SK-N-SH (cell line): ENCODE results near the gene HACD4.

ENCODE experiments used
- CHD2 ChIP-seq: fragments of 150-350 bp; IDR thresholded peaks from 2 replicates; pipeline ENCODE4 v1.6.1; 2018; ENCODE audit warnings: low read length; ENCODE audit not compliant: partially characterized antibody
- EP300 ChIP-seq, 2 experiments: IDR thresholded peaks; 2 replicates each; pipeline versions ENCODE4 v1.4.0 to v1.6.1; 2012; ENCODE audit warnings: borderline replicate concordance in 1 of 2, low read depth in 1 of 2, low read length in 1 of 2
- MXI1 ChIP-seq: IDR thresholded peaks from 2 replicates; pipeline ENCODE4 v1.6.1; 2012; ENCODE audit warnings: mild to moderate bottlenecking, low read depth, low read length, improper control_type of control experiment
- POLR2AphosphoS5 ChIP-seq: IDR thresholded peaks from 2 replicates; pipeline ENCODE4 v1.6.1; 2012; ENCODE audit warnings: low read depth, low read length
- TF ChIP-seq, protein P1 (sequence below): fragments of 200-600 bp; sonication (generic); IDR thresholded peaks from 2 replicates; pipeline ENCODE4 v1.6.1; 2017; ENCODE audit warnings: antibody characterized with exemption, mild to moderate bottlenecking, moderate library complexity
- TF ChIP-seq, protein P2 (sequence below): IDR thresholded peaks from 2 replicates; pipeline ENCODE4 v1.4.0; 2012; ENCODE audit warnings: low read depth, borderline replicate concordance
- TF ChIP-seq, protein P3 (sequence below): IDR thresholded peaks from 2 replicates; pipeline ENCODE4 v1.6.1; 2012; ENCODE audit warnings: mild to moderate bottlenecking, low read depth, low read length, moderate library complexity

DNA sequence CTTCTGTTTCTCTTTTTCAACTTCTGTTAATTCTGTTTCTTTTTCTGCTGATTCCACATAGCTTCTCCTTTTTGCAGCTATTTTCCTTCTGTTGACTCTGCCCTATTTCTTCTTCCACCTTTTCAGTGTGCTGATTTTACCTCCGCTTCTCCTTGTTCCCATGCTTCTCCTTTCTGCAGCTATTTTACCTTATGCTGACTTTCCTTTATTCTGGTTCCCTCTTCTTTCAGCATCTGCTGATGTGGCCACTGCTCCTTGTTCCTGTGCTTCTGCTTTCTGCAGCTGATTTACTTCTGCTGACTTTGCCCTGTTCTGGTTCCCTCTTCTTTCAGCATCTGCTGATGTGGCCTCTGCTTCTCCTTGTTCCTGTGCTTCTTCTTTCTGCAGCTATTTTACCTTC is 58.8 kb downstream of the HACD4 start:
- TF ChIP-seq MXI1 (no peak), EP300 (IDR thresholded peaks at IDR 0.05; ENCODE audit: borderline replicate concordance in 1 of 2, low read depth in 1 of 2, low read length in 1 of 2) (no peak), POLR2AphosphoS5 (no peak), CHD2 (no peak)
- TF ChIP-seq, protein P1, sequence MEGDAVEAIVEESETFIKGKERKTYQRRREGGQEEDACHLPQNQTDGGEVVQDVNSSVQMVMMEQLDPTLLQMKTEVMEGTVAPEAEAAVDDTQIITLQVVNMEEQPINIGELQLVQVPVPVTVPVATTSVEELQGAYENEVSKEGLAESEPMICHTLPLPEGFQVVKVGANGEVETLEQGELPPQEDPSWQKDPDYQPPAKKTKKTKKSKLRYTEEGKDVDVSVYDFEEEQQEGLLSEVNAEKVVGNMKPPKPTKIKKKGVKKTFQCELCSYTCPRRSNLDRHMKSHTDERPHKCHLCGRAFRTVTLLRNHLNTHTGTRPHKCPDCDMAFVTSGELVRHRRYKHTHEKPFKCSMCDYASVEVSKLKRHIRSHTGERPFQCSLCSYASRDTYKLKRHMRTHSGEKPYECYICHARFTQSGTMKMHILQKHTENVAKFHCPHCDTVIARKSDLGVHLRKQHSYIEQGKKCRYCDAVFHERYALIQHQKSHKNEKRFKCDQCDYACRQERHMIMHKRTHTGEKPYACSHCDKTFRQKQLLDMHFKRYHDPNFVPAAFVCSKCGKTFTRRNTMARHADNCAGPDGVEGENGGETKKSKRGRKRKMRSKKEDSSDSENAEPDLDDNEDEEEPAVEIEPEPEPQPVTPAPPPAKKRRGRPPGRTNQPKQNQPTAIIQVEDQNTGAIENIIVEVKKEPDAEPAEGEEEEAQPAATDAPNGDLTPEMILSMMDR, result no peak
- TF ChIP-seq, protein P2, sequence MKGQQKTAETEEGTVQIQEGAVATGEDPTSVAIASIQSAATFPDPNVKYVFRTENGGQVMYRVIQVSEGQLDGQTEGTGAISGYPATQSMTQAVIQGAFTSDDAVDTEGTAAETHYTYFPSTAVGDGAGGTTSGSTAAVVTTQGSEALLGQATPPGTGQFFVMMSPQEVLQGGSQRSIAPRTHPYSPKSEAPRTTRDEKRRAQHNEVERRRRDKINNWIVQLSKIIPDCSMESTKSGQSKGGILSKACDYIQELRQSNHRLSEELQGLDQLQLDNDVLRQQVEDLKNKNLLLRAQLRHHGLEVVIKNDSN, result no peak
- TF ChIP-seq, protein P3, sequence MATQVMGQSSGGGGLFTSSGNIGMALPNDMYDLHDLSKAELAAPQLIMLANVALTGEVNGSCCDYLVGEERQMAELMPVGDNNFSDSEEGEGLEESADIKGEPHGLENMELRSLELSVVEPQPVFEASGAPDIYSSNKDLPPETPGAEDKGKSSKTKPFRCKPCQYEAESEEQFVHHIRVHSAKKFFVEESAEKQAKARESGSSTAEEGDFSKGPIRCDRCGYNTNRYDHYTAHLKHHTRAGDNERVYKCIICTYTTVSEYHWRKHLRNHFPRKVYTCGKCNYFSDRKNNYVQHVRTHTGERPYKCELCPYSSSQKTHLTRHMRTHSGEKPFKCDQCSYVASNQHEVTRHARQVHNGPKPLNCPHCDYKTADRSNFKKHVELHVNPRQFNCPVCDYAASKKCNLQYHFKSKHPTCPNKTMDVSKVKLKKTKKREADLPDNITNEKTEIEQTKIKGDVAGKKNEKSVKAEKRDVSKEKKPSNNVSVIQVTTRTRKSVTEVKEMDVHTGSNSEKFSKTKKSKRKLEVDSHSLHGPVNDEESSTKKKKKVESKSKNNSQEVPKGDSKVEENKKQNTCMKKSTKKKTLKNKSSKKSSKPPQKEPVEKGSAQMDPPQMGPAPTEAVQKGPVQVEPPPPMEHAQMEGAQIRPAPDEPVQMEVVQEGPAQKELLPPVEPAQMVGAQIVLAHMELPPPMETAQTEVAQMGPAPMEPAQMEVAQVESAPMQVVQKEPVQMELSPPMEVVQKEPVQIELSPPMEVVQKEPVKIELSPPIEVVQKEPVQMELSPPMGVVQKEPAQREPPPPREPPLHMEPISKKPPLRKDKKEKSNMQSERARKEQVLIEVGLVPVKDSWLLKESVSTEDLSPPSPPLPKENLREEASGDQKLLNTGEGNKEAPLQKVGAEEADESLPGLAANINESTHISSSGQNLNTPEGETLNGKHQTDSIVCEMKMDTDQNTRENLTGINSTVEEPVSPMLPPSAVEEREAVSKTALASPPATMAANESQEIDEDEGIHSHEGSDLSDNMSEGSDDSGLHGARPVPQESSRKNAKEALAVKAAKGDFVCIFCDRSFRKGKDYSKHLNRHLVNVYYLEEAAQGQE, result no peak
